GM21447 (cell line): ENCODE data around the gene ITM2C.

Experiments used
- ATAC-seq: cut with Tn5 transposase; IDR thresholded peaks from one replicate; pipeline ENCODE4 v1.9.1; 2021; ENCODE audit not compliant: unreplicated experiment

The ITM2C gene

DNA sequence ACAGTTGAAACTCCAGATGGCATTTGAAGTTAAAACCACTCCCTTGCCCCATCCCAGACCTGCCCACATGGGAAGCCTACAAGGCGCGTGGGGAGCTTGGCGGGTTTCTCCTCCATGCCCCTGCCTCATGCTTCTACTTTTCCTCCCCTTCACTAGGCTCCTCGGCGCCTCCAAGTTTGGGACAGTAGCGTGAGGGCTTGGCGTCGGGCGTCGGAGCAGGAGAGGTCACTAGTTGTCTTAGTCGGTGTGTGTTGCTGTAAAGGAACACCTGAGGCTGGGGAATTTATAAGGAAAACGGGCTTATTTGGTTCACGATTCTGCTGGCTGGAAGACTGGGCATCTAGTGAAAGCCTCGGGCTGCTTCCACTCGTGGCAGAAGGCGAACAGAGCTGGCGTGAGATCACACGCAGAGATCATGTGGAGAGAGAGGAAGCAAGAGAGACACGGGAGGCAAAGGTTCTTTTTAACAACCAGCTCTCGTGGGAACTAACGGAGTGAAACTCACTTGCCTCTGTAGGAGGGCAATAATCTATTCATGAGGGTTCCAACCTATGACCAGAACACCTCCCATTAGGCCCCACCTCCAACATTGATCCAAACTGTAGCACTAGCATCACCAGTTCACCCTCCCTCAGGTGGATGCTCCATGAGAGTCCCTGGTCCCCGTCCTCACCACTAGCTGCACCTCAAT is 25.3 kb downstream of the ITM2C start:
- ATAC-seq: no peak

DNA sequence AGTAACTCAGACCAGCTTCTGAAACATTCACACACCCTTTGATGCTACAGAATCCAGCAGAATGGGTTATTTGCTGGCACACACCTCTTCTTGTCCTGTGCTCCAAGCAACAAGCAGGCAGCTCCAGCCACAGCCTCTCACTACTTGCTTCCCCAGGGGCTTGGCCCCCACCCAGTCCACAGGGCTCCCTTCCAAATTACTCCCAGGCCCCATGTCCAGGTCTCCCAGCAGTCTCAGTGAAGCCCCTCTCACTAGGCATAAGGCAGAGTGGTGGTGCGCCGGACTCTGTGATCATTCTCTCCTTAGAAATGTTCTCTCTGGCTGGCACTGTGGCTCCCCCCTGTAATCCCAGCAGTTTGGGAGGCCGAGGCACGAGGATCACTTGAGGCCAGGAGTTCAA is 25.9 kb downstream of the ITM2C start:
- ATAC-seq: no peak

DNA sequence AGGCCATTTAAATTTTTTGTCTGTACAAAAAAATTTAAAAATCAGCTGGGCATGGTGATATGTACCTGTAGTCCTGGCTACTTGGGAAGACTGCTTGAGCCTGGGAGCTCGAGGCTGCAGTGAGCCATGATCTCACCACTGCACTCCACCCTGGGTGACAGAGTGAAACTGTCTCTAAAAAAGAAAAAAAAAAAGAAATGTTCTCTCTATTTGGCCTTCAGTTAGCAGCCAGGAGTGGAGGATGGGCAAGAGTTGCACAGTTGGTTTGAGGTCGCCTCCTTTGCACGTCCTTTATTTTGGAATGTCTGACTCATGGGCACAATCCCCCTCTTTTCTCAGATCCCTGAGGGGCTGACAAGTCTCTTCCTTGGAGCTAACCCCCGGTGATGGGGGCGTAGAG is 26.3 kb downstream of the ITM2C start:
- ATAC-seq: no peak

DNA sequence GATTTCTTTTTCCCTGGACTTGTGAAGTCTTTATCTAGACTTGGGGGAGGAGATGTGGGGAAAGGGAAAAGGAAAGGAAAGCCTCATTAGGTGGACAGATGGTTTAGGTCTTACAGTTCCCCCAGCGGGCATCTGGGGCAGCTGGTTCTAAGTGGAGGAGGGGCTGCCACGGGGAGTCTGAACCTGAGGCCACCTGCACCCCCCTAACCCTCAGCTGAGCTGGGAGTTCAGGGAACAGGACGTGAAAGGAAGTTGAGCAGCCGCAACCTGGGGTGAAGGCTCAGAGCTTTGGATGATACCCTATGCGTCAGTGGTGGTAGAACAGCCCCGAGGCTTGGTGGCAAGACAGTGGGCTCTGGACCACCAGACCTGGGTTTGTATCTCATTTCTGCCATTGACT is 26.8 kb downstream of the ITM2C start:
- no peak for ATAC-seq

DNA sequence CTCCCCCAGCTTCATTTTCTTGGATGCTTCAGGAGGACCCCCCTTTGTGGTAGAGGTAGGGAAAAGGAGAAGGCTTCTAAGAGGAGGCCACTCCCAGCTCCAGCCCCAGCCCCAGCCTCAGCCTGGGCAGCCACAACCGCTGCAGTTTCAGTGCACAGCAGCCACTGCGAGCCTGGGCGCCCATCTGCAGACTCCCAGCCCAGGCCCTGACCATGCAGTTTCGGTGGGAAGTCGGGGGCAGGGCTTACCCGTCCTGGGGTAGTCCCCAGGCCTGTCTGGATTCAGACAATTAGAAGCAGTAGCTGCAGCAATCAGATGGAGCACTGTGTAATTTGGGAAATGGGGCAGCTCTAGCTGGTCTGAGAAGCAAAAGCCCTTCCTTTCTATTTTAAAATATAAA is 28.6 kb downstream of the ITM2C start:
- peak; percentile 69 for ATAC-seq

DNA sequence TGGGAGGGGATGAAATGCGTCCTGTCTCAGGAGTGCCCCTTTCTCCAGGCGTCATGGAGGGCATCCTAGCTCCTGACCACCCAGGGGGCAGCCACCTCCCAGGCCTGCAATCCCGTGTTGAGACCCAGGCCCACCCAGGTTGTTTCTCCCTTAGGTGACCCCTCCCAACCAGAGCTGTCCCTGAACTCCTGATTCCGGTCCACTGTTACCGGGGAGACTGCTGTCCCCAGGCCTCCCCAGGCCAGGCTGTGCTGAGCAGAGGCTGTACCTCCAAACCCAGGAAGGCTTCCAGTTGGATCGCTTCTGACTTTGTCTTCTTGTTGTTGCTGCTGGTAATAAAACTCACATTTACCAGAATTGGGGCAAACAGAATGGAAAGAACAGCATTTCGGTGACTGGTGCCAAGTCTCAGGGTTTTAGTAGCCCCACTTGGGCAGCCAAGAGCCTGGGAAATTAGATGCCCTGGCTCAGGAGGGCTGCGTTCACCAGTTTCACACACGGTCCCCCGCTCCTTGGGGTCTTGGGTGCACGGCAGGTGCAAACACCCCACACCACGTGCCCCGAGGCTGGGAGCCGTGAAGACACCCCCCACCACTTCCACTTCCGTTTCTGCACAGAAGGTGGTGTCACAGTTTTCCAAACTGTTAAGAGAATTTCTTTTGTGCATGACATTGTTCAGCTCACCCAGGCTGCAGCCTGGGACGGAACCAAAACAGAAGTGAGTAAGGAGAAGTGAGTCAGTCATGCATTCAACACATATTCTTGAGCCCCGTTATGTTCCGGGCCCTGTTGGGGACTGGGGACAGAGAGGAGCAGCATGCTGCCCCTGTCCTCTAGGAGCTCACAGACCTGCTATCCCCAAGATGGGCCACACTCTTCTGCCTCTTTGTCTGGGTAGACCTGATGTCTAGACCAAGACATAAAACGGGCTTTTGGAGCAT is 29.4 kb downstream of the ITM2C start:
- ATAC-seq: peak; percentile 52

DNA sequence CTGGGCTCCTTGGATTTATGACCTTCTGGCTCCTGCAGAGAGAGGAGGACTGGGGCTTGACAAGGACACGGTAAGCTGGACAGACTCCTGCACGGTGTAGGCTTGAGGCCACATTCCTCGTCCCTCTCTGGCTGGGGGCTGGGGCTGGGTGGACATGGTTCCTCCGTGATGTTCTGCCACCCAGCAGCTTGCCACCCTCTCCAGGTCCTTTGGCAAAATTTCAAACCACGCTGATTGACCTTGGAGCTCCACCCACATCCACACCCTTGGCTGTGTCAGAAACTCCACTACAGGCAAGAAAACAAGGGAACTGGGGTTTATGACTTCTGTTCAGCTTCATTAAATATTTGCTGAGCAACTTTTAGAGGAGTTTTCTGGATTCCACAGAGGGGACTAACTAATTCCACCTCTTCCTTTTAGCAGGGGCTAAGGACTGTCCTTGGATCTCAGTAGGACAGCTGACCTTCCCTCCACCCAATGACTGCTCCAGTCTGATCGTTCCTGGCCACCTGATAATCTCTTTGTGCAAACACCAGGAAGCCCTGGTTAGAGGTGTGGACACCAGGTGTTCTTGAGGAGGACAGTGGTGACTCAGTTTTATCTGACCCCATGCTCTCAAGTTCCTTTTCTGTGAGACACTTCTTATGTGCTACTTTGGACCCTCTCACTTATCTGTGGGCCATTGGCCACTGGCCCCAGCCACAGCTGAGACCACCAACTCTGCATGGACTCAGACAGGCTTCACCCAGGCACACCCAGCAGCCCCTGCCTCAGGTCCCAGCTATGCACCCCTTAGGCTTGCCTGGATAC is 31.0 kb downstream of the ITM2C start:
- no peak for ATAC-seq

DNA sequence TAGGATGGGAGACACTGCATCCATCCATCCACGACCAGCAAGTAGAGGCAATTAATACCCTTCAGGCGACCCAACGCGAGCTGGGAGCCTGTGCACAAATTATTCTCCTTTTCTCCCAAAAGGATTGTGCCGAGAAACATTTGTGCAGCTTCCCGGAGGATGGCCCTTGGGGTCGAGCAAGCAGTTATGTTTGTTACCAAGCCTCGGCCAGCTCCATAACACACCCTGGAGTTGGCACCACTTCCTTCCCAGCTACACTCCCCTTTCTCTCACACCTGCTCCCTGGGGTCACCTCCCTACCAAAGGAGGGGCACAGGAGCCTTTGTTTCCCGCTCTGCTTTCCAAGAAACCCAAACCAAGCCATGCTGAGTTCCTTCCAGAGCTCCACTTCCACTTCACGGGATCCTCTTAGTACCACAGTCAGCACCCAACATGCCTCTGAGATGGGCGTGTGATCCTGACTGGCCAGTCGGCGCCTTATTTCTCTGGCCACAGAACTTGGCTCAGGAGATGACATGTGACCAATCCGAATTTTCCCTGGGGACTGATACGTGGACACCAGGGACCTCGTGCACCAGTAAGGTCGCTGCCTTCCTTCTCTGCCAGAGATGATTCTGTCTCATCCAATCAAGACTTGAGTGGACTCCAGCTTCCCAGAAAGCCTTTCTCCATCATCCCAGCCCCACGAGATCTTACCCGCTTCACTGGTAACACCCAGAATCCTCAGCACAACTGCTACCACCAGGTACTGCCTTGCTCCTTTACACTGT is 31.8 kb downstream of the ITM2C start:
- ATAC-seq: no peak

DNA sequence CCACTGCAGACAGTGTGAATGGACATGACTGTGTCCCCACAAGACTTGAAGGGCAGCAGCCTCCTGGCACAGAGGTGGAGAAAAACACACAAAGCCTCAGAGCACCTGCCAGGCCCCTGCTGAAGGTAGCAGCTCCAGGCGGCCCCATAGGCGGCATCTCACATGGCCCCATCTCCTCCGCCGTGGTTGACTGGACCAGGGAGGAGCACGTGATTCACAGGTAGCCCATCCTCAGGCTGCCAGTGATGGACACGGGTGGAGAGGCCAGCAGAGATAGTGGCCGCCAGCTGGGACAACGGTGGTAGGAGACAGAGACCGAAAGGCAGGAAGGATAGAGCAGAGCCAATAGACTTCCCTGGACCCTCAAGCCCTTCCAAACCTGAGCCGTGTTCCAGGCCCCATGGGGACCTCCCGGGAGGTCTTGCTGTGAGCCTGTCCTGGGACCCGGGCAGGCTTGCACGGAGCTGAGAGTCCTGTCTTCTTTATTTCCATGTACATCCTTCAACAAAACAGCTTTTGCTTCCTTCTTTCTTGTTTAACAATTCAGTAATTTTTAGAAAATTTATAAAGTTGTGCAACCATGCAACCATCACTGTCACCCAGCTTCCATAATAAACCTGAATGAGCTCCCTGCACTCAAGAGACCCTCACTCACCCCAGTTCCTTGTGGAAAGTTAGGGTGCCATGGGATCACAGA is 33.4 kb downstream of the ITM2C start:
- no peak for ATAC-seq

DNA sequence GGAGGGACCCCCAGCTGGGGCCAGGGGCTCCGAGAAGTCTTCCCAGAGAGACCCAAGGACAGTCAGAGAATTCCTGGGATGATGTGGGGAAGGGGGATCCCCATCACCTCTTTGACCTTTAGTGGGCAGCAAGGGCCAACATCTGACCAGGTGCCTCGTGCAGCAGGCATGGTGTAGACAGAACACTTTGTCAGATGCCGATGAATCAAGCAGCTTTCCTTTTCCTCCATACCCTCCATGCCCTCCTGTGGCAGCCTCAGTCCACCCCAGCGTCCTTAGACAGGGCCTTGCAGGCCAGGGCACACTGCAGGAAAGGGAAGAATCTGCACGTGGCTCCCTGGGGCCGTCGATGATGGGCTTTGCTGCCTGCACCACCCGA is 34.0 kb downstream of the ITM2C start:
- ATAC-seq: no peak

DNA sequence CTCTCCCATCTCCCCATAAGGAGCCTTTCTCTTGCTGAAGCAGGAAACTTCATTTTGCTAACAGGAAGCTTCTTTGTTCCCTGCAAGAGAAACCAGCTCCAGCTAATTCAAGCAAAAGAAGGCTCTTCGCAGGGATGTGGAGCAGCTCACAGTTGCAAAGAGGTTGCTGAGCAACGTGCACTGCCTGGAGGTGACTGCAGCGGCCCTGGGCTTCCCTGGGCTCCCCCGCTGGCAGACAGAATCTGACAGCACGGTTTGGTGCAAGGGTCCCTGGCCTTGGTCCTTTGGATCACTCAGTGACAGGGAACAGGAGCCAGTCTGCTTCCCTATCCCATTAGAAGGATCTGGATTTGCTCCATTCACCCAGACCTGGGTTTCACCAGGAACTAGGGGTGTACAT is 34.5 kb downstream of the ITM2C start:
- ATAC-seq: no peak

DNA sequence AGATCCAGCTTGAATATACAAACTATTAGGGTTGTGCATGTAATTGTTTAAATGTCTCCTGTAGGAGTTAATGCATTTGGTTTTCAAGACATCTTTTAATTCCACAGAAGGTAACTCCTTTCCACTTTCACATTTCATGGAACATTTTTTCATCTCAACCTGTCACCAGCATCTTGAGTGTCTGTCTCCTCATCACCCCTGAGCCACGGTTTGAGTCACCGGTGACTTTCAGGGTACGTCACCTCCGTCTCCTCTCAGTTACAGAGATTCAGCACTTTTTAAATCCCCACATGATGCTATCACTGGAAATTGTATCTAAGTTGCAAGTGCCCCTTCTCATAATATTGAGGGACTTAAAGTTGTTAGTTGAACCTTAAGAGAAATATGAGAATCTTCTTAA is 35.0 kb downstream of the ITM2C start:
- ATAC-seq: no peak

DNA sequence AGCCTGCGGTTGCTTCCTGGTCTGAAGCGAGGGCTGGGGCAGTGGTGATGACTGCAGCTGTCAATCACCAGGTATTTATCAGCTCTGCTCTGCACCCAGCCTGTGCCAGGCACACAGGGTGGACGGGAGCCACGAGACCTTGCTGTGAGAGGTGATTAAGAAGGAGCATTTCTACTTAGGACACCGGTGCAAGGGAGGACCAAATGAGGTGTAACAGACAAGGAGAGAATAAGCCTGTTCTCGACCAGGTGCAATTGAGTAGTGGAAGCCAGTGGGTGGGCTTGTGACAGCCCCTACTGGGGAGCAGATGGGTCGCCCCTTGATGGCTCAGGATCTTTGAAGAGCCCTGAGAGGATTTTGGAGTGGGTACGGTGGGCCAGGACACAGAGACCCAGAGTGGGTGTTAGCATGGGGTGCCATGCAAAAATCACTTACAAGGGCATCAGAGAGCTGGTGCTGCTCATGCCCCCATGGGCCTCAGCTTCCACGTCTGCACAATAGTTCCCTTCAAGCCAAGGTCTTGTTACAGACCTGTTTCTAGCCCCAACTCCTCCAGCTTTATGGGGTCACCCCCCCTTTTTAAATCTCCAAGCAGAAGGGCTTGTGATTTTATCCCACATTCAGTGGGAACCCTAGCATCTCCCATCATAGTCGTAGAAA is 35.7 kb downstream of the ITM2C start:
- ATAC-seq: no peak

DNA sequence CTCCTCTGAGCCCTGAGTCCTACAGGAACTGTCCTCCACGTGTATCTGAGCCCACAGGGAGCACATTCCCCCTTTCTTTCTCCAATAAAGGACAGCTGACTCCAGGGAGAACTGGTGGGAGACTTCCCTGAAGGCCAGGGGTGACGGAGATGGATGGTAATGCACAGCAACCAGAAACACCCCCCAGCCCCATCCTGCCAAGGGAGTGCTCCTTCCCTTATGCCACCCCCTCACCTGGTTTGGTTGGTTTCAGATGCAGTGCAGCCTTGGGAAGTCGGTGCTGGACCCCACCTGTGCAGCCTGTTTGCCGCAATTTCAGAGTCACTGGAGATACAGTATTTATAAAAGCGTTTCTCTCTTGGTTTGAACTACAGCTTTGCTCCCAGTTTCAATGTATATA is 36.3 kb downstream of the ITM2C start:
- ATAC-seq: no peak

DNA sequence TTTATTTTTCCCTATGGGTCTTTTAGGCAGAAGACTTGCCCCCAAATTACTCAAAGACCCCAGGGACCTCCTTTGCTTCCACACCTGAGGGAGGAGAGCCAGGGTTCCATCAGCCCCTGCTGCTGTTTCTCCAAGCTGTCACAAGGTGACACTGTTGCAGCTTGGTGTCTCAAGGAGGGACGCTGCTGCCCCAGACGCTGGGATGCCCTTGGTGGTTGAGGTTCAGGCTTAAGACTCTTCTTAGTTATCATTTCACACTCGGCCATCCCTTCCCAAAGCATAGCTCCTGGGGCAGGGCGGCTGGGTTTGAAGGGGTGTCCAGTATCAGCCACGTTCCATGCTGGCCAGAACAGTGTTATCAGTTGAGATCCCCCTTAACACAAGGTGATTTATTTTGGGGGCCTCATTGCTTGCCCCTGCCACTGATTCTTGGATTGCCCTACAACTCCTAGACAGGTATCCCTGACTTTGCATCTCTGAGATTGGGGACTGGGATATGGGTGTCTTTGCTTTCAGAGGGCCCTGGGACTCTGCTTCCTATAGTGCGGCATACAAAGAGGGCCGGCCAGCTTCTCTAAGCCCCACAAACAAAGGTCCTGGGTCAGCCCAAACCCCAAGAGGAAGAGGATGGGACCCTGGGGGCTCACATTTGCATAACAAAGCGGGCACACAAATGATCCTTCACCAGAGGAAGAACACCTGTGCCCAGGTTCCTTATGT is 37.6 kb downstream of the ITM2C start:
- ATAC-seq: peak; percentile 53

DNA sequence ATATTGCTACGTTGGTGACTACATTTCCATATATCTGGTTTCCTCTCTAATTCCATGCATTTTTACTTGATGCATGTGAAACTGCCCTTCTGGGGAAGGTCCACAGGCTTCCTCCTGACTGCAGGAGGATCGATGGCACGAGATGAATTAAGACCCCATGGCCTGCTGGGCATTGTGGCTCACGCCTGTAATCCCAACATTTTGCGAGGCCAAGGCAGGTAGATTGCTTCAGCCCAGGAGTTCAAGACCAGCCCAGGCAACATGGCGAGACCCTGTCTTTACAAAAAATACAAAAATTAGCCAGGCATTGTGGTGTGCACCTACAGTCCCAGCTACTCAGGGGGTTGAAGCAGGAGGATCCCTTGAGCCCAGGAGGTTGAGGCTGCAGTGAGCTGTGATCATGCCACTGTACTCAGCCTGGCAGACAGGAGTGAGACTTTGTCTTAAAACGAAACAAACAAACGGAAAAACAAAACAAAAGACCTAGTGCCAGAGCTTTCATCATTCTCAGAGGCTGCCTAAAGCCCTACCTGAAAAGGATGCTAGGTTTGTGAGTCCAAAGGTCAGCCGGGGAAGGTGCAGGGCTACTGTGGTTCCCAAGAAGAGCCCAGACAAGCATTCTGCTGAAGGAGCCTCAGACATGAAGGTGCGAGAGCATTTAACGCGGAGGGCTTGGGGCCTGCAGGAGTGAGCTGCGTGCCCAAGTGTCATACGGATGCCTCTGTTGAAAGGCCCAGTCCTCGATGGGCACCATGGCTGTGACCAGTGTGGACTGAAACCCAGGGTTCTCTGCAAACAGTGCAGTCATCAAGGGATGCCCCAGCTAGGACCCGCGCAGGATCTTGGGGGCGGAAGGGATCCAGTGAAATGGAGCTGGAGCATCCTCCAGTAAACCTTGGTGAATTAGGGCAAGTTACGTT is 38.7 kb downstream of the ITM2C start:
- no peak for ATAC-seq

DNA sequence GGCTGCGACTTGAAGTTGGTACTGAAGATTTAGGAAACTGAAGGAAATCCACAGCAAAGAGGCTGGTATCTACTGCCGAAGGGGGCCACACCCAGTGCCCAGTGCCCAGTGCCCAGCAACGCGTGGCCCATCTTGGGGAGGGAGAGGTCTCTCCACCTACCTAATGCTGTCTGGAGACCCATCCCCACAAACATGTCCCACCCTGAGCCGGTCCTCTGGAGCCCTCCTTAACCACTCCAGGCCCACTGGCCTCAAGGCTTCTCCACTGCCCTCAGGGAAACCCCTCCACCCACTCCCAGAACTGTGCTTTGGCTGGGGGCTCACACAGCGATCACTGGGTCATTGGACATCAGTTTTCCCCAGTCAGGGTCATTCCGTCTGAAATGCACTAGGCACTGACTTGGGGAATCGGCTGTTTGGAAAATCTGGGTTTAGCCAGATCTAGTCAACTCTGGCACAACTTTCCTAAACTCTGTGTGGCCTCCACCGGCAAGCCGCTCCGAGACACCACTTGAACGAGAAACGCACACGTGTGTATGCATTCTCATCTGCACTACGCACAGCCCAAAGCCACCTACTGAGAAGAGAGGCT is 40.2 kb downstream of the ITM2C start:
- no peak for ATAC-seq
